Measurements from ENCODE around the gene CDH9.

Gene CDH9

DNA sequence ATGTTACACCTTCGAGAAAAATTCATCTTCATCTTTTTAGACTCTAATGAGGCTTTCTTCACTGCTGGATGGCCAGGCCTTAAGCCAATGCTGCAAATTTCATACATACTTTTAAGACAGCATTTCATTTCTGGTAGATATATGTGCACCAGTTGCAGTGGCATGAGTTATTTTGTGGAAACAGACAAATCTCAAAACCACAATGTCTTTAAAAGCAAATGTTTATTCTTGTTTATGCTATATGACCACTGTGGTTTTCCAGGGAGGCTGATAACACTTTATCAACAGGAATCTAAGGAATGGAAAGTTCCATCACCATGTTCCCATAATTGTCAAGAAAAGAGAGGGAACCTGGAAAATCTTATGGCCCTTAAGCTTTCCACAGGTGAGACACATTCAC lies 27.7 kb downstream of the CDH9 start:
- no peak for TF ChIP-seq NFRKB (IDR thresholded peaks at IDR 0.05)
- no peak for TF ChIP-seq HDGF (IDR thresholded peaks at IDR 0.05; ENCODE audit: borderline replicate concordance)
- no peak for TF ChIP-seq LEF1 (IDR thresholded peaks at IDR 0.05; ENCODE audit: borderline replicate concordance)
- no peak for TF ChIP-seq CTBP1 (IDR thresholded peaks at IDR 0.05; ENCODE audit: borderline replicate concordance)
- no peak for TF ChIP-seq L3MBTL2 (conservative IDR thresholded peaks at IDR 0.05)
- TF ChIP-seq BHLHE40 (IDR thresholded peaks at IDR 0.05; ENCODE audit: borderline replicate concordance), result no peak
- no peak for TF ChIP-seq TARDBP (IDR thresholded peaks at IDR 0.05)
- TF ChIP-seq ARNT (IDR thresholded peaks at IDR 0.05), result no peak
- TF ChIP-seq FOXA1 (IDR thresholded peaks at IDR 0.05), result no peak
- TF ChIP-seq ELF4 (IDR thresholded peaks at IDR 0.05), result no peak
- TF ChIP-seq PKNOX1 (IDR thresholded peaks at IDR 0.05), result no peak
- TF ChIP-seq FOXK2 (IDR thresholded peaks at IDR 0.05), result no peak
- TF ChIP-seq SUZ12 (IDR thresholded peaks at IDR 0.05), result no peak
- TF ChIP-seq FOXM1 (IDR thresholded peaks at IDR 0.05; ENCODE audit: borderline replicate concordance), result no peak
- TF ChIP-seq SP1 (IDR thresholded peaks at IDR 0.05), result no peak
- no peak for TF ChIP-seq ZNF384 (IDR thresholded peaks at IDR 0.05)
- POLR2A ChIA-PET, result no interaction called here
- no peak for DNase-seq (ENCODE audit: extremely low spot score)
- CTCF ChIA-PET, result no interaction called here

DNA sequence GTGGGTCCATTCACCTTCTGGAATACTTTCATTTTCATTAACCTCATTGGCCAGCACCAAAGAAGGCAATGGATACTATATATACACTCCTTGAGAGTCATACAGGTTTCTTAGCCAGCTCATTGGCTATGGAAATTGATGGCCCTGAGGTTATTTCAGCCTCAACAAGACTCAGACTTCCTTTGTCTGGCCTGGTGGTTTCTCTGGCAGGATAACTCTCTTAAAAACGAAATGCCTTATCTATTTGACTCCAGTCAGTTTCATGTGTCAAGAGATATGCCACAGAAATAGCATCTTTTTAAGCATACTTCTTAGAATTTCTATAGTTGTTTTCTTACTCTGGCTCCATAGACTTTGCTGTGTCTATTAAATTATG lies 28.9 kb downstream of the CDH9 start:
- TF ChIP-seq TARDBP (IDR thresholded peaks at IDR 0.05), result no peak
- TF ChIP-seq FOXK2 (IDR thresholded peaks at IDR 0.05), result no peak
- no peak for TF ChIP-seq LEF1 (IDR thresholded peaks at IDR 0.05; ENCODE audit: borderline replicate concordance)
- no peak for TF ChIP-seq SUZ12 (IDR thresholded peaks at IDR 0.05)
- TF ChIP-seq FOXA1 (IDR thresholded peaks at IDR 0.05), result no peak
- ChIA-PET CTCF (no interaction called here), POLR2A (no interaction called here)
- no peak for DNase-seq (ENCODE audit: extremely low spot score)

GRCh38 chr5:27008604-27009539 lies 29.5 kb downstream of the CDH9 start:
- ChIA-PET POLR2A (no interaction called here), CTCF (no interaction called here)
- no peak for TF ChIP-seq ZNF384 (IDR thresholded peaks at IDR 0.05)
- no peak for TF ChIP-seq FOXA1 (IDR thresholded peaks at IDR 0.05)
- no peak for TF ChIP-seq HDGF (IDR thresholded peaks at IDR 0.05; ENCODE audit: borderline replicate concordance)
- no peak for TF ChIP-seq BHLHE40 (IDR thresholded peaks at IDR 0.05; ENCODE audit: borderline replicate concordance)
- TF ChIP-seq PKNOX1 (IDR thresholded peaks at IDR 0.05), result no peak
- TF ChIP-seq CTBP1 (IDR thresholded peaks at IDR 0.05; ENCODE audit: borderline replicate concordance), result no peak
- no peak for TF ChIP-seq SP1 (IDR thresholded peaks at IDR 0.05)
- TF ChIP-seq L3MBTL2 (conservative IDR thresholded peaks at IDR 0.05), result no peak
- no peak for TF ChIP-seq NFRKB (IDR thresholded peaks at IDR 0.05)
- TF ChIP-seq SUZ12 (IDR thresholded peaks at IDR 0.05), result no peak
- TF ChIP-seq ELF4 (IDR thresholded peaks at IDR 0.05), result no peak
- TF ChIP-seq TARDBP (IDR thresholded peaks at IDR 0.05), result no peak
- TF ChIP-seq FOXM1 (IDR thresholded peaks at IDR 0.05; ENCODE audit: borderline replicate concordance), result no peak
- no peak for TF ChIP-seq FOXK2 (IDR thresholded peaks at IDR 0.05)
- TF ChIP-seq ARNT (IDR thresholded peaks at IDR 0.05), result no peak
- no peak for TF ChIP-seq LEF1 (IDR thresholded peaks at IDR 0.05; ENCODE audit: borderline replicate concordance)
- DNase-seq (ENCODE audit: extremely low spot score), result no peak

- CTCF ChIA-PET, result no interaction called here
- no peak for DNase-seq (ENCODE audit: extremely low spot score)
- POLR2A ChIA-PET, result no interaction called here
- no peak for TF ChIP-seq TARDBP (IDR thresholded peaks at IDR 0.05)
- TF ChIP-seq L3MBTL2 (conservative IDR thresholded peaks at IDR 0.05), result no peak
- no peak for TF ChIP-seq BHLHE40 (IDR thresholded peaks at IDR 0.05; ENCODE audit: borderline replicate concordance)
- TF ChIP-seq PKNOX1 (IDR thresholded peaks at IDR 0.05), result no peak
- TF ChIP-seq ELF4 (IDR thresholded peaks at IDR 0.05), result no peak
- no peak for TF ChIP-seq NFRKB (IDR thresholded peaks at IDR 0.05)
- TF ChIP-seq SUZ12 (IDR thresholded peaks at IDR 0.05), result no peak
- no peak for TF ChIP-seq HDGF (IDR thresholded peaks at IDR 0.05; ENCODE audit: borderline replicate concordance)
- no peak for TF ChIP-seq FOXA1 (IDR thresholded peaks at IDR 0.05)
- TF ChIP-seq ZNF384 (IDR thresholded peaks at IDR 0.05), result no peak
Measured at GRCh38 chr5:27007121-27007520, 31.3 kb downstream of the CDH9 start.

DNA sequence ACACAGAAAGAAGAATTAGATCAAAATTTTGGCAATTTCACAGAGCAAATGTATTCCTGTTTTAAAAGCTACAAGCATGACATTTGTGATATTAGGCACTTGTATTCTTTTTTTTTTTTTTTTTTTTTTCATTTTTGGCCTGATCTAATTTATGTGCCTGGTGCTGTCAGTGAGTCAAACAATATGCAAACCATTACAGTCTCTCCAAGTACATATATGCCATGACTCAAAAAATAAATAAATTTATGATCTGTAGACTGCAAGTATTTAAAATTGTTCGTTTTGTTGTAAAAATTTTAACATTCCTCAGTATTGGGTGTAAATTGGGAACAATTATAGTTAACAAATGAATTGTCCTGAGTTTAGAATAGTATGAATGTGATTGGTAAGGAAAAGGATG lies 51.4 kb downstream of the CDH9 start:
- no peak for DNase-seq (ENCODE audit: extremely low spot score)
- POLR2A ChIA-PET, result no interaction called here
- no peak for TF ChIP-seq ELF4 (IDR thresholded peaks at IDR 0.05)
- no peak for TF ChIP-seq TARDBP (IDR thresholded peaks at IDR 0.05)
- no peak for TF ChIP-seq HDGF (IDR thresholded peaks at IDR 0.05; ENCODE audit: borderline replicate concordance)
- no peak for TF ChIP-seq L3MBTL2 (conservative IDR thresholded peaks at IDR 0.05)
- CTCF ChIA-PET, result no interaction called here

DNA sequence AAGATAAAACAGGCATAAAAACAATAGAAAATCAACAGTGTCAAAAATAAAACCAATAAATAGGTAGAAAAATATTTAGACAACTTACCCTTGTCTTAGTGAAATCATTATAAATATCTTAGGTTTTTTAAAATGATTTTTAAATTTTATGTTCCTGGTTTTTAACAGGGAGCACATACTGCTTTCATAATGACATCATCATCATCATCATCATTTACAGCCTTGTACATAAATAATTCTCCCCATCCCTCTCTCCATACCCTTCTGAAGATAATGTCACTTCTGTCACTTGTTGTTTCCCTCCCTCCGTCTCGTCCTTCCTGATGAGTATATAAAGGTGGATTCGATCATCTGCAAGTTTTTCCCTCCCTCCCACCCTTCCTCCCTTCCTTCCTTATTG lies 56.6 kb downstream of the CDH9 start:
- POLR2A ChIA-PET, result no interaction called here
- TF ChIP-seq FOXK2 (IDR thresholded peaks at IDR 0.05) (no peak), L3MBTL2 (conservative IDR thresholded peaks at IDR 0.05) (no peak), ELF4 (IDR thresholded peaks at IDR 0.05) (no peak), ZNF384 (IDR thresholded peaks at IDR 0.05) (no peak), PKNOX1 (IDR thresholded peaks at IDR 0.05) (no peak), HDGF (IDR thresholded peaks at IDR 0.05; ENCODE audit: borderline replicate concordance) (no peak), TARDBP (IDR thresholded peaks at IDR 0.05) (no peak), LEF1 (IDR thresholded peaks at IDR 0.05; ENCODE audit: borderline replicate concordance) (no peak), ARNT (IDR thresholded peaks at IDR 0.05) (no peak), FOXA1 (IDR thresholded peaks at IDR 0.05) (no peak), CTBP1 (IDR thresholded peaks at IDR 0.05; ENCODE audit: borderline replicate concordance) (no peak), FOXM1 (IDR thresholded peaks at IDR 0.05; ENCODE audit: borderline replicate concordance) (no peak), BHLHE40 (IDR thresholded peaks at IDR 0.05; ENCODE audit: borderline replicate concordance) (no peak)
- CTCF ChIA-PET, result no interaction called here
- no peak for DNase-seq (ENCODE audit: extremely low spot score)

Data from HEK293T (cell line).